Fibroblast of pulmonary artery (primary cell): ENCODE data around the gene VSIG10.

Source experiments
- DNase-seq: peaks from one replicate; pipeline ENCODE4 v3.0.0-alpha.2; 2010; ENCODE audit warnings: low read depth
- H3K4me3 ChIP-seq: replicated peaks from 2 replicates; pipeline ENCODE4 v1.5.1; 2011; ENCODE audit warnings: low read depth, mild to moderate bottlenecking, control low read depth, low read length, moderate library complexity
- TF ChIP-seq, protein P1 (sequence below): IDR thresholded peaks from 2 replicates; pipeline ENCODE4 v1.5.1; 2011; ENCODE audit warnings: mild to moderate bottlenecking, control low read depth, low read length, inconsistent platforms; ENCODE audit errors: missing control alignments

Gene VSIG10

GRCh38 chr12:118107694-118108093 is 3.9 kb upstream of the VSIG10 start:
- DNase-seq: no peak
- no peak overlapping the region for H3K4me3 ChIP-seq
- TF ChIP-seq, protein P1, sequence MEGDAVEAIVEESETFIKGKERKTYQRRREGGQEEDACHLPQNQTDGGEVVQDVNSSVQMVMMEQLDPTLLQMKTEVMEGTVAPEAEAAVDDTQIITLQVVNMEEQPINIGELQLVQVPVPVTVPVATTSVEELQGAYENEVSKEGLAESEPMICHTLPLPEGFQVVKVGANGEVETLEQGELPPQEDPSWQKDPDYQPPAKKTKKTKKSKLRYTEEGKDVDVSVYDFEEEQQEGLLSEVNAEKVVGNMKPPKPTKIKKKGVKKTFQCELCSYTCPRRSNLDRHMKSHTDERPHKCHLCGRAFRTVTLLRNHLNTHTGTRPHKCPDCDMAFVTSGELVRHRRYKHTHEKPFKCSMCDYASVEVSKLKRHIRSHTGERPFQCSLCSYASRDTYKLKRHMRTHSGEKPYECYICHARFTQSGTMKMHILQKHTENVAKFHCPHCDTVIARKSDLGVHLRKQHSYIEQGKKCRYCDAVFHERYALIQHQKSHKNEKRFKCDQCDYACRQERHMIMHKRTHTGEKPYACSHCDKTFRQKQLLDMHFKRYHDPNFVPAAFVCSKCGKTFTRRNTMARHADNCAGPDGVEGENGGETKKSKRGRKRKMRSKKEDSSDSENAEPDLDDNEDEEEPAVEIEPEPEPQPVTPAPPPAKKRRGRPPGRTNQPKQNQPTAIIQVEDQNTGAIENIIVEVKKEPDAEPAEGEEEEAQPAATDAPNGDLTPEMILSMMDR: no peak

GRCh38 chr12:118107011-118107410 is 3.2 kb upstream of the VSIG10 start:
- no peak for DNase-seq
- H3K4me3 ChIP-seq: no peak overlapping the region
- TF ChIP-seq, protein P1: no peak

GRCh38 chr12:118103201-118103600 is 610 bp downstream of the VSIG10 start:
- H3K4me3 ChIP-seq: peak overlapping the region; percentile 64
- TF ChIP-seq, protein P1: no peak
- no peak for DNase-seq

DNA sequence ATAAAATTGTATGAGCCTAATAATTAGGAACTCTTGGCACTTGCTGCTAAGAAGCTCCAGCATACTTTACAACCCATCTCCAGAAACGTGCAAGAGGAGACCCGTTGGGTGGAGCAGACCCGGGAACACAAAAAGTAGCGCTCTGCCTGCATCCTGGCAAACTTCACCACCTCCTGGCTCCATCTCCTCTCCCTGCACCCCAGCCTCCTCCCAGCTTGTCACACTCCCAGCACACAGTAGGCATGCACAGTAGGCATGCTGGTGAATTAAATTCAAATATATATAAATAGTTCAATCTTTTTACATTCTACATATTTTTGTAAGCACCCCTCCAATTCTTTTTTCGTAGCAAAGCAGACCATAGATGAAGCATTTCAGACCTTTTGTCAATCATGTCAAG is 1.2 kb downstream of the VSIG10 start:
- TF ChIP-seq, protein P1: no peak
- DNase-seq: no peak
- H3K4me3 ChIP-seq: peak overlapping the region; percentile 64

GRCh38 chr12:118102070-118102469 is 1.7 kb downstream of the VSIG10 start:
- DNase-seq: no peak
- TF ChIP-seq, protein P1: no peak
- no peak overlapping the region for H3K4me3 ChIP-seq

GRCh38 chr12:118101051-118101450 is 2.8 kb downstream of the VSIG10 start:
- TF ChIP-seq, protein P1: no peak
- DNase-seq: no peak

GRCh38 chr12:118098911-118099671 is 4.7 kb downstream of the VSIG10 start:
- TF ChIP-seq, protein P1: no peak
- DNase-seq: no peak
- H3K4me3 ChIP-seq: no peak overlapping the region

More at GRCh38 chr12:118101051-118101450, 2.8 kb downstream of the VSIG10 start:
- no peak overlapping the region for H3K4me3 ChIP-seq
